Mesendoderm (in vitro differentiated cells): ENCODE data around the gene CBARP.

Experiments used
- DNase-seq: peaks from one replicate; pipeline ENCODE4 v3.0.0; 2013
- H2AK5ac ChIP-seq: 2 replicates; pipeline ENCODE4 v1.6.1; 2013; ENCODE audit warnings: low read length, inconsistent platforms
- H2BK120ac ChIP-seq: 2 replicates; pipeline ENCODE4 v1.6.1; 2013; ENCODE audit warnings: low read depth, mild to moderate bottlenecking, low read length, moderate library complexity, mixed read lengths
- H2BK15ac ChIP-seq: replicated peaks from 2 replicates; pipeline ENCODE4 v1.6.1; 2013; ENCODE audit warnings: low read depth, mild to moderate bottlenecking, moderate library complexity
- H2BK5ac ChIP-seq: 2 replicates; pipeline ENCODE4 v1.6.1; 2013; ENCODE audit warnings: low read length, inconsistent platforms
- H3K18ac ChIP-seq: 2 replicates; pipeline ENCODE4 v1.6.1; 2013; ENCODE audit warnings: mild to moderate bottlenecking, low read length, mixed read lengths
- H3K23ac ChIP-seq: one replicate; pipeline ENCODE4 v1.6.1; 2013; ENCODE audit warnings: low read length
- H3K27ac ChIP-seq: 2 replicates; pipeline ENCODE4 v1.5.1; 2013; ENCODE audit warnings: low read depth, mild to moderate bottlenecking, inconsistent platforms, low read length, moderate library complexity
- H3K27me3 ChIP-seq: 2 replicates; pipeline ENCODE4 v1.6.1; 2013; ENCODE audit warnings: low read length, control low read depth, mild to moderate bottlenecking, inconsistent platforms; ENCODE audit not compliant: insufficient read depth, poor library complexity
- H3K36me3 ChIP-seq: 2 replicates; pipeline ENCODE4 v1.6.1; 2013; ENCODE audit warnings: low read length, inconsistent platforms; ENCODE audit not compliant: control insufficient read depth, insufficient read depth
- H3K4ac ChIP-seq: one replicate; pipeline ENCODE4 v1.6.1; 2013; ENCODE audit warnings: low read depth, mild to moderate bottlenecking, low read length, moderate library complexity
- H3K4me1 ChIP-seq: 2 replicates; pipeline ENCODE4 v1.6.1; 2013; ENCODE audit warnings: low read depth, low read length, inconsistent platforms; ENCODE audit not compliant: control insufficient read depth
- H3K4me2 ChIP-seq: 2 replicates; pipeline ENCODE4 v1.6.1; 2013; ENCODE audit warnings: low read length
- H3K4me3 ChIP-seq: 2 replicates; pipeline ENCODE4 v1.5.1; 2013; ENCODE audit warnings: mild to moderate bottlenecking, low read length
- H3K56ac ChIP-seq: one replicate; pipeline ENCODE4 v1.6.1; 2013; ENCODE audit warnings: low read length
- H3K79me1 ChIP-seq: 2 replicates; pipeline ENCODE4 v1.6.1; 2013; ENCODE audit warnings: low read length, inconsistent platforms
- H3K79me2 ChIP-seq: 2 replicates; pipeline ENCODE4 v1.6.1; 2013; ENCODE audit warnings: mild to moderate bottlenecking, low read length; ENCODE audit not compliant: control insufficient read depth, insufficient read depth
- H3K9ac ChIP-seq: 2 replicates; pipeline ENCODE4 v1.6.1; 2013; ENCODE audit warnings: low read length, inconsistent platforms
- H4K5ac ChIP-seq: one replicate; pipeline ENCODE4 v1.6.1; 2013; ENCODE audit warnings: low read length
- H4K8ac ChIP-seq: one replicate; pipeline ENCODE4 v1.6.1; 2013; ENCODE audit warnings: low read depth, mild to moderate bottlenecking, control low read depth, low read length, moderate library complexity
- WGBS: extraction: QIAGEN DNeasy Blood & Tissue Kit; methylation state at CpG from one replicate; pipeline ENCODE4 v1.1.7; 2013; ENCODE audit warnings: low lambda C conversion rate, missing lambda C conversion rate; ENCODE audit not compliant: insufficient coverage; ENCODE audit errors: extremely low coverage; 5-methylcytosine and 5-hydroxymethylcytosine counted together

The CBARP gene

GRCh38 chr19:1221904-1222255, 15.9 kb downstream of the CBARP start:
- Histone ChIP-seq H3K23ac (no peak overlapping the region), H3K9ac (no peak overlapping the region), H3K36me3 (no peaks in the 10 kb centered on the region), H3K27ac (no peak overlapping the region), H2BK5ac (no peak overlapping the region), H3K4me1 (no peaks in the 10 kb centered on the region), H4K5ac (no peak overlapping the region), H3K4ac (no peak overlapping the region), H3K79me1 (peaks cover 9% of the 10 kb centered on the region), H2BK15ac (no peak overlapping the region), H4K8ac (no peak overlapping the region), H3K4me3 (no peak overlapping the region), H3K27me3 (no peaks in the 10 kb centered on the region), H2BK120ac (no peak overlapping the region), H3K79me2 (peaks cover 8% of the 10 kb centered on the region), H3K4me2 (no peak overlapping the region), H3K18ac (no peak overlapping the region), H3K56ac (no peak overlapping the region), H2AK5ac (no peak overlapping the region)
- DNase-seq = no peak
- WGBS = no CpG with 5 or more reads among the region's 22 CpGs

- Histone ChIP-seq H4K8ac (no peak overlapping the region), H3K36me3 (no peaks in the 10 kb centered on the region), H2BK120ac (no peak overlapping the region), H2BK15ac (no peak overlapping the region), H3K27me3 (no peaks in the 10 kb centered on the region), H3K18ac (no peak overlapping the region), H2AK5ac (no peak overlapping the region), H3K27ac (no peak overlapping the region), H3K4me3 (no peak overlapping the region), H2BK5ac (no peak overlapping the region), H3K56ac (no peak overlapping the region), H3K4ac (no peak overlapping the region), H3K79me1 (peaks cover 10% of the 10 kb centered on the region), H4K5ac (no peak overlapping the region), H3K4me2 (no peak overlapping the region), H3K4me1 (no peaks in the 10 kb centered on the region), H3K23ac (no peak overlapping the region), H3K9ac (no peak overlapping the region), H3K79me2 (peaks cover 14% of the 10 kb centered on the region)
- no CpG with 5 or more reads among the region's 38 CpGs for WGBS
- no peak for DNase-seq
Observed at GRCh38 chr19:1220976-1221903, 16.6 kb downstream of the CBARP start.

GRCh38 chr19:1220477-1220930, 17.3 kb downstream of the CBARP start:
- no peaks in the 10 kb centered on the region for H3K36me3 ChIP-seq
- H2AK5ac ChIP-seq = no peak overlapping the region
- no peak overlapping the region for H3K27ac ChIP-seq
- no peak overlapping the region for H3K18ac ChIP-seq
- no peak overlapping the region for H4K5ac ChIP-seq
- H2BK5ac ChIP-seq = no peak overlapping the region
- H3K4me3 ChIP-seq = no peak overlapping the region
- H3K9ac ChIP-seq = no peak overlapping the region
- no peak overlapping the region for H2BK15ac ChIP-seq
- no peaks in the 10 kb centered on the region for H3K4me1 ChIP-seq
- H3K79me2 ChIP-seq = peaks cover 17% of the 10 kb centered on the region
- no peaks in the 10 kb centered on the region for H3K27me3 ChIP-seq
- H3K4me2 ChIP-seq = no peak overlapping the region
- no peak overlapping the region for H3K23ac ChIP-seq
- H3K56ac ChIP-seq = no peak overlapping the region
- no peak overlapping the region for H2BK120ac ChIP-seq
- no peak overlapping the region for H4K8ac ChIP-seq
- no peak for DNase-seq
- no CpG with 5 or more reads among the region's 33 CpGs for WGBS
- H3K79me1 ChIP-seq = peaks cover 12% of the 10 kb centered on the region
- no peak overlapping the region for H3K4ac ChIP-seq

GRCh38 chr19:1219786-1220476, 17.9 kb downstream of the CBARP start:
- H3K18ac ChIP-seq = no peak overlapping the region
- WGBS = no CpG with 5 or more reads among the region's 19 CpGs
- no peak overlapping the region for H3K27ac ChIP-seq

GRCh38 chr19:1218751-1219567, 18.8 kb downstream of the CBARP start:
- no peak overlapping the region for H4K8ac ChIP-seq
- no peak overlapping the region for H3K4me3 ChIP-seq
- H3K79me1 ChIP-seq = peaks cover 18% of the 10 kb centered on the region
- H3K4ac ChIP-seq = no peak overlapping the region
- H3K27ac ChIP-seq = no peak overlapping the region
- H3K18ac ChIP-seq = no peak overlapping the region
- H3K36me3 ChIP-seq = no peaks in the 10 kb centered on the region
- no peak overlapping the region for H3K9ac ChIP-seq
- no peak overlapping the region for H2BK120ac ChIP-seq
- H2BK15ac ChIP-seq = no peak overlapping the region
- H3K56ac ChIP-seq = no peak overlapping the region
- no peaks in the 10 kb centered on the region for H3K27me3 ChIP-seq
- H3K79me2 ChIP-seq = peaks cover 33% of the 10 kb centered on the region
- H3K4me2 ChIP-seq = no peak overlapping the region
- no peak overlapping the region for H4K5ac ChIP-seq
- H3K4me1 ChIP-seq = no peaks in the 10 kb centered on the region
- H2BK5ac ChIP-seq = no peak overlapping the region
- DNase-seq = no peak
- no peak overlapping the region for H2AK5ac ChIP-seq
- H3K23ac ChIP-seq = no peak overlapping the region
- no CpG with 5 or more reads among the region's 37 CpGs for WGBS

More at GRCh38 chr19:1219786-1220476, 17.9 kb downstream of the CBARP start:
- no peaks in the 10 kb centered on the region for H3K4me1 ChIP-seq
- no peak overlapping the region for H3K9ac ChIP-seq
- H4K8ac ChIP-seq = no peak overlapping the region
- H3K79me2 ChIP-seq = peaks cover 23% of the 10 kb centered on the region
- H3K79me1 ChIP-seq = peaks cover 15% of the 10 kb centered on the region
- no peak overlapping the region for H3K4me2 ChIP-seq
- no peak overlapping the region for H3K4ac ChIP-seq
- no peak overlapping the region for H2BK15ac ChIP-seq
- no peak overlapping the region for H2BK120ac ChIP-seq
- no peak overlapping the region for H3K4me3 ChIP-seq
- DNase-seq = no peak
- H2BK5ac ChIP-seq = no peak overlapping the region
- H3K23ac ChIP-seq = no peak overlapping the region
- no peaks in the 10 kb centered on the region for H3K36me3 ChIP-seq
- H3K27me3 ChIP-seq = no peaks in the 10 kb centered on the region
- no peak overlapping the region for H3K56ac ChIP-seq
- no peak overlapping the region for H4K5ac ChIP-seq
- no peak overlapping the region for H2AK5ac ChIP-seq
